ENCODE measurements around the gene NUP85. TPM values are rescaled to one million over a fixed set of nuclear protein-coding genes. Genes with fewer than 3 reads are reported as not detected.

NUP85 gene
- total RNA-seq, 1 experiment from 2014 or later: 164 TPM

DNA sequence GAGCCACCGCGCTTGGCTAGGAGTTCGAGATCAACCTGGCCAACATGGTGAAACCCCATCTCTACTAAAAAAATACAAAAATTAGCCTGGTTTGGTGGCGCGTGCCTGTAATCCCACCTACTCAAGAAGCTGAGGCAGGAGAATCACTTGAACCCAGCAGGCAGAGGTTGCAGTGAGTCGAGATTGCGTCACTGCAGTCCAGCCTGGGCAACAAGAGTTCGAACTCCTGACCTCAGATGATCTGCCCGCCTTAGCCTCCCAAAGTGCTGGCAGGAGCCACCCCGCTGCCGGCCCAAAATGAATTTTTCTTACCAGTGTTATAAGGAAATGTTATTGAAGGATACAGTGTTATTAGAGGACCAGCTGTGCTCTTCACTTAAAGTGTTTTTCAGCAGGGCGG is 2.3 kb downstream of the NUP85 start:
- BruUV-seq (replicated peaks): no TSS peak
- CTCF ChIA-PET: interaction anchor here (0.7 kb wide), 1 partner anchor 449 kb away, joined by 3 read pairs; no protein-coding TSS in a partner anchor
- TF ChIP-seq RAD21 (IDR thresholded peaks at IDR 0.05; ENCODE audit: low read depth) (no peak), EGR1 (IDR thresholded peaks at IDR 0.05; ENCODE audit: low read depth) (no peak), YY1 (IDR thresholded peaks at IDR 0.05; ENCODE audit: extremely low read depth, insufficient replicate concordance, low read depth, low read length) (no peak), EZH2 (IDR thresholded peaks at IDR 0.05) (no peak), FOSL1 (IDR thresholded peaks at IDR 0.05; ENCODE audit: low read depth) (no peak), ELF1 (IDR thresholded peaks at IDR 0.05; ENCODE audit: borderline replicate concordance, low read depth) (no peak), SRF (IDR thresholded peaks at IDR 0.05; ENCODE audit: low read depth) (no peak), POLR2AphosphoS5 (IDR thresholded peaks at IDR 0.05; ENCODE audit: low read depth, low read length) (no peak), SP1 (IDR thresholded peaks at IDR 0.05; ENCODE audit: low read depth) (no peak), MAX (IDR thresholded peaks at IDR 0.05) (no peak), EZH2phosphoT487 (IDR thresholded peaks at IDR 0.05; ENCODE audit: borderline replicate concordance) (no peak), CEBPB (IDR thresholded peaks at IDR 0.05; ENCODE audit: low read depth) (no peak), ZNF274 (IDR thresholded peaks at IDR 0.05; ENCODE audit: low read depth, low read length) (no peak)
- TF ChIP-seq, protein P1, sequence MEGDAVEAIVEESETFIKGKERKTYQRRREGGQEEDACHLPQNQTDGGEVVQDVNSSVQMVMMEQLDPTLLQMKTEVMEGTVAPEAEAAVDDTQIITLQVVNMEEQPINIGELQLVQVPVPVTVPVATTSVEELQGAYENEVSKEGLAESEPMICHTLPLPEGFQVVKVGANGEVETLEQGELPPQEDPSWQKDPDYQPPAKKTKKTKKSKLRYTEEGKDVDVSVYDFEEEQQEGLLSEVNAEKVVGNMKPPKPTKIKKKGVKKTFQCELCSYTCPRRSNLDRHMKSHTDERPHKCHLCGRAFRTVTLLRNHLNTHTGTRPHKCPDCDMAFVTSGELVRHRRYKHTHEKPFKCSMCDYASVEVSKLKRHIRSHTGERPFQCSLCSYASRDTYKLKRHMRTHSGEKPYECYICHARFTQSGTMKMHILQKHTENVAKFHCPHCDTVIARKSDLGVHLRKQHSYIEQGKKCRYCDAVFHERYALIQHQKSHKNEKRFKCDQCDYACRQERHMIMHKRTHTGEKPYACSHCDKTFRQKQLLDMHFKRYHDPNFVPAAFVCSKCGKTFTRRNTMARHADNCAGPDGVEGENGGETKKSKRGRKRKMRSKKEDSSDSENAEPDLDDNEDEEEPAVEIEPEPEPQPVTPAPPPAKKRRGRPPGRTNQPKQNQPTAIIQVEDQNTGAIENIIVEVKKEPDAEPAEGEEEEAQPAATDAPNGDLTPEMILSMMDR (IDR thresholded peaks at IDR 0.05 in 2 of 3, conservative IDR thresholded peaks at IDR 0.05 in 1 of 3; ENCODE audit: borderline replicate concordance in 1 of 3, insufficient read depth in 1 of 3, low read depth in 2 of 3, low read length in 2 of 3): no peak
- TF ChIP-seq, protein P2, sequence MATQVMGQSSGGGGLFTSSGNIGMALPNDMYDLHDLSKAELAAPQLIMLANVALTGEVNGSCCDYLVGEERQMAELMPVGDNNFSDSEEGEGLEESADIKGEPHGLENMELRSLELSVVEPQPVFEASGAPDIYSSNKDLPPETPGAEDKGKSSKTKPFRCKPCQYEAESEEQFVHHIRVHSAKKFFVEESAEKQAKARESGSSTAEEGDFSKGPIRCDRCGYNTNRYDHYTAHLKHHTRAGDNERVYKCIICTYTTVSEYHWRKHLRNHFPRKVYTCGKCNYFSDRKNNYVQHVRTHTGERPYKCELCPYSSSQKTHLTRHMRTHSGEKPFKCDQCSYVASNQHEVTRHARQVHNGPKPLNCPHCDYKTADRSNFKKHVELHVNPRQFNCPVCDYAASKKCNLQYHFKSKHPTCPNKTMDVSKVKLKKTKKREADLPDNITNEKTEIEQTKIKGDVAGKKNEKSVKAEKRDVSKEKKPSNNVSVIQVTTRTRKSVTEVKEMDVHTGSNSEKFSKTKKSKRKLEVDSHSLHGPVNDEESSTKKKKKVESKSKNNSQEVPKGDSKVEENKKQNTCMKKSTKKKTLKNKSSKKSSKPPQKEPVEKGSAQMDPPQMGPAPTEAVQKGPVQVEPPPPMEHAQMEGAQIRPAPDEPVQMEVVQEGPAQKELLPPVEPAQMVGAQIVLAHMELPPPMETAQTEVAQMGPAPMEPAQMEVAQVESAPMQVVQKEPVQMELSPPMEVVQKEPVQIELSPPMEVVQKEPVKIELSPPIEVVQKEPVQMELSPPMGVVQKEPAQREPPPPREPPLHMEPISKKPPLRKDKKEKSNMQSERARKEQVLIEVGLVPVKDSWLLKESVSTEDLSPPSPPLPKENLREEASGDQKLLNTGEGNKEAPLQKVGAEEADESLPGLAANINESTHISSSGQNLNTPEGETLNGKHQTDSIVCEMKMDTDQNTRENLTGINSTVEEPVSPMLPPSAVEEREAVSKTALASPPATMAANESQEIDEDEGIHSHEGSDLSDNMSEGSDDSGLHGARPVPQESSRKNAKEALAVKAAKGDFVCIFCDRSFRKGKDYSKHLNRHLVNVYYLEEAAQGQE (IDR thresholded peaks at IDR 0.05; ENCODE audit: low read depth): no peak
- Histone ChIP-seq H3K4me1 (ENCODE audit: control insufficient read depth in 1 of 2, insufficient read depth in 2 of 2, low read length in 2 of 2) (peaks cover 11 to 19% of the 10 kb centered on the region in 2 experiments), H3K36me3 (ENCODE audit: control insufficient read depth in 1 of 2, insufficient read depth in 2 of 2, low read length in 2 of 2) (peaks cover 31 to 35% of the 10 kb centered on the region in 2 experiments), H3K4me3 (replicated peaks in 1 of 2; ENCODE audit: low read depth in 1 of 2, low read length in 2 of 2) (no peak overlapping the region), H3K27me3 (ENCODE audit: insufficient read depth, low read length) (no peaks in the 10 kb centered on the region), H4K20me1 (ENCODE audit: insufficient read depth) (no peaks in the 10 kb centered on the region), H3K27ac (ENCODE audit: low read depth, low read length) (no peak overlapping the region), H3K9me2 (ENCODE audit: insufficient read depth) (no peaks in the 10 kb centered on the region), H2AFZ (ENCODE audit: low read depth, low read length, poor library complexity, severe bottlenecking) (no peak overlapping the region), H3K9me3 (ENCODE audit: control insufficient read depth in 1 of 2, insufficient read depth in 1 of 2, low read depth in 1 of 2, low read length in 2 of 2) (no peaks in the 10 kb centered on the region), H3K79me2 (ENCODE audit: insufficient read depth, low read length) (peaks cover 78% of the 10 kb centered on the region), H3K4me2 (ENCODE audit: low read length) (no peak overlapping the region), H3K9ac (ENCODE audit: low read length) (no peak overlapping the region)
- RAD21 ChIA-PET (ENCODE audit: low non-redundant PET in 1 of 2, low total read pairs in 2 of 2, uncharacterized antibody in 2 of 2, unreplicated experiment in 2 of 2): no interaction called here
- intact Hi-C loops (cut with micrococcal nuclease): no loop called here
- no peak for DNase-seq (ENCODE audit: low read depth, low spot score)
- ATAC-seq: no peak
- POLR2A ChIA-PET: no interaction called here
